GM18861 (cell line): ENCODE results near the gene TPPP.
"Not testable (repeated sequence)": the region's sequence is repeated elsewhere in the genome, so short reads cannot be mapped to it uniquely, and the experiment has no call there.

Experiments used
- ATAC-seq: cut with Tn5 transposase; IDR thresholded peaks from one replicate; pipeline ENCODE4 v1.9.1; 2021; ENCODE audit not compliant: unreplicated experiment

Gene TPPP

GRCh38 chr5:693271-694041, at the start of gene TPPP:
Gene TPPP (minus strand): TSS chr5:693352. CDS start chr5:678060, 15,292 bp downstream.
- peak; percentile 61 for ATAC-seq

GRCh38 chr5:742276-742675, 49.1 kb upstream of the TPPP start:
- not testable (repeated sequence) for ATAC-seq

GRCh38 chr5:734145-734544, 41.0 kb upstream of the TPPP start:
- ATAC-seq: not testable (repeated sequence)

- not testable (repeated sequence) for ATAC-seq
Measured at GRCh38 chr5:732754-733454, 39.8 kb upstream of the TPPP start.

- not testable (repeated sequence) for ATAC-seq
Measured at GRCh38 chr5:729225-729624, 36.1 kb upstream of the TPPP start.

GRCh38 chr5:727087-727486, 33.9 kb upstream of the TPPP start:
- not testable (repeated sequence) for ATAC-seq

- ATAC-seq: not testable (repeated sequence)
Measured at GRCh38 chr5:723865-724264, 30.7 kb upstream of the TPPP start.

- ATAC-seq: not testable (repeated sequence)
Measured at GRCh38 chr5:723309-723708, 30.2 kb upstream of the TPPP start.

- ATAC-seq: not testable (repeated sequence)
Measured at GRCh38 chr5:719379-719778, 26.2 kb upstream of the TPPP start.

GRCh38 chr5:717143-717542, 24.0 kb upstream of the TPPP start:
- no peak for ATAC-seq

- not testable (repeated sequence) for ATAC-seq
Measured at GRCh38 chr5:716740-717139, 23.6 kb upstream of the TPPP start.

GRCh38 chr5:715636-716035, 22.5 kb upstream of the TPPP start:
- not testable (repeated sequence) for ATAC-seq

- not testable (repeated sequence) for ATAC-seq
Measured at GRCh38 chr5:714215-715118, 21.3 kb upstream of the TPPP start.

GRCh38 chr5:713686-714085, 20.5 kb upstream of the TPPP start:
- not testable (repeated sequence) for ATAC-seq

- ATAC-seq: not testable (repeated sequence)
Measured at GRCh38 chr5:708848-709517, 15.8 kb upstream of the TPPP start.

GRCh38 chr5:708374-708773, 15.2 kb upstream of the TPPP start:
- ATAC-seq: not testable (repeated sequence)

GRCh38 chr5:706127-706526, 13.0 kb upstream of the TPPP start:
- not testable (repeated sequence) for ATAC-seq

GRCh38 chr5:696753-697702, 3.9 kb upstream of the TPPP start:
- not testable (repeated sequence) for ATAC-seq

GRCh38 chr5:696191-696590, 3.0 kb upstream of the TPPP start:
- not testable (repeated sequence) for ATAC-seq
